ENCODE data around the gene PLEKHF1. TPM values are rescaled to one million over a fixed set of nuclear protein-coding genes. Genes with fewer than 3 reads are reported as not detected.

The PLEKHF1 gene
- total and polyA plus RNA-seq, 2 of the 8 experiments (the other 6 are each of a cell fraction or from before 2014, with no cell fraction given): 11.1 to 18.4 TPM

DNA sequence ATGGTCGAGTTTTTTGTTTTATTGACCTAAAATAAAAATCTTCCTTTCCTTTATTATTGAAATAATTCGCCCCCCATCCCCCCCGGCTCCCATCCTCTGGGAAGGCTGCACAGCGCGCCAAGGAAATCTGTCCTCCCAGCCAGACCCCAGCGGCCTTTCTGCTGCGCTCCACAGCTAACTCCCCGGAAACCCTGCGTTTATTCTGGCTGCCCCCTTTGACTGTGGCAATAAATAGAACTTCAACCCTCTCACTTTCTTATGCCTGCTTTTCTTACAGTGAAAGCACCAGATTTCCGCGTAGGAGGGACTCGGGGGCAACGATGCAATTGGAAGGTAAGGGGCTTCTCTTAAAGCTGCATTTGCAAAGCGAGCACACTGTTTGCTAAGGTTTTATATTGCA, 59.5 kb downstream of the PLEKHF1 start:
- Histone ChIP-seq H2BK5ac (ENCODE audit: low read depth, low read length) (no peak overlapping the region), H3K9me3 (ENCODE audit: insufficient read depth in 2 of 2, low read depth in 1 of 2, low read length in 1 of 2) (no peaks in the 10 kb centered on the region), H3K4me3 (ENCODE audit: extremely low read depth in 1 of 4, insufficient read depth in 2 of 4, low read depth in 3 of 4, low read length in 4 of 4) (peak overlapping the region in 2 of 4 experiments; percentile 21 to 48; a peak in 3 of 8 replicates), H2BK20ac (ENCODE audit: low read length) (no peak overlapping the region), H3K79me1 (ENCODE audit: low read depth, low read length) (no peaks in the 10 kb centered on the region), H4K20me1 (replicated peaks in 1 of 2; ENCODE audit: control insufficient read depth in 1 of 2, insufficient read depth in 2 of 2, low read length in 2 of 2) (no peaks in the 10 kb centered on the region), H3K9ac (replicated peaks in 1 of 4; ENCODE audit: extremely low read depth in 1 of 4, low read depth in 3 of 4, low read length in 3 of 4) (no peak overlapping the region; a peak in 1 of 7 replicates), H3K4ac (replicated peaks; ENCODE audit: insufficient read length, low read depth, low read length) (no peak overlapping the region), H4K8ac (ENCODE audit: extremely low read depth, insufficient read depth, low read length) (no peak overlapping the region; the same call in 1 of the 2 replicates), H3K4me1 (replicated peaks in 1 of 4; ENCODE audit: control insufficient read depth in 3 of 4, insufficient read depth in 4 of 4, low read length in 3 of 4) (peaks cover 2 to 9% (median 5%) of the 10 kb centered on the region in 4 experiments; a peak in 6 of 7 replicates), H3K23me2 (ENCODE audit: low read depth, low read length) (no peaks in the 10 kb centered on the region), H2BK12ac (ENCODE audit: low read depth, low read length) (no peak overlapping the region), H4K5ac (ENCODE audit: insufficient read length, low read depth, low read length) (no peak overlapping the region), H2BK120ac (replicated peaks; ENCODE audit: low read depth, low read length) (no peak overlapping the region), H3K27me3 (replicated peaks in 1 of 4; ENCODE audit: control insufficient read depth in 3 of 4, extremely low read depth in 1 of 4, insufficient read depth in 3 of 4, low read length in 3 of 4) (peaks cover 0 to 5% (median 2%) of the 10 kb centered on the region in 4 experiments; a peak in 4 of 7 replicates), H2AFZ (ENCODE audit: low read length) (peak overlapping the region; percentile 45; the same call in 1 of the 2 replicates), H4K91ac (replicated peaks; ENCODE audit: insufficient read length, low read length) (no peak overlapping the region), H3K4me2 (ENCODE audit: insufficient read depth in 1 of 2, low read depth in 2 of 2, low read length in 2 of 2) (peak overlapping the region; percentile 49 to 61), H3K14ac (ENCODE audit: insufficient read length) (no peak overlapping the region), H3K79me2 (ENCODE audit: control insufficient read depth in 1 of 2, insufficient read depth in 2 of 2, low read length in 2 of 2) (no peaks in the 10 kb centered on the region), H2AK5ac (ENCODE audit: low read depth, low read length) (no peak overlapping the region), H3K23ac (ENCODE audit: insufficient read length) (no peak overlapping the region), H3K36me3 (ENCODE audit: control insufficient read depth in 2 of 4, insufficient read depth in 4 of 4, low read length in 3 of 4) (no peaks in the 10 kb centered on the region), H3K27ac (ENCODE audit: low read depth, low read length) (no peak overlapping the region), H3K56ac (replicated peaks; ENCODE audit: insufficient read length, low read depth, low read length) (no peak overlapping the region), H2BK15ac (ENCODE audit: low read length) (no peak overlapping the region), H3K18ac (ENCODE audit: extremely low read depth, low read length) (no peak overlapping the region)
- WGBS, 2 experiments (ENCODE audit: extremely low coverage in 1 of 2, insufficient coverage in 1 of 2, insufficient read length in 1 of 2, insufficient replicate concordance in 2 of 2, low coverage in 1 of 2, low lambda C conversion rate in 2 of 2, missing lambda C conversion rate in 1 of 2): 49% methylated on average over 14 of the region's 14 CpGs; no CpG with 5 or more reads in 1 of the 2 experiments
- FAIRE-seq: no peak
- ChIA-PET POLR2A (ENCODE audit: partially characterized antibody) (interaction anchor here (0.7 to 3.3 kb wide), 3 partner anchors 9 to 115 kb away, joined by 3 to 17 read pairs (median 3); partner anchors contain the start of gene C19orf12), CTCF (ENCODE audit: partially characterized antibody) (interaction anchor here (1.0 to 3.2 kb wide), 6 partner anchors 9 to 156 kb away, joined by 3 to 19 read pairs (median 4); partner anchors contain the start of gene C19orf12)
- TF ChIP-seq HDAC6 (IDR thresholded peaks at IDR 0.05; ENCODE audit: low read depth, low read length) (no peak), MAFK (IDR thresholded peaks at IDR 0.05; ENCODE audit: low read depth, low read length) (no peak), TAF1 (IDR thresholded peaks at IDR 0.05; ENCODE audit: low read depth, low read length) (no peak), CHD1 (IDR thresholded peaks at IDR 0.05; ENCODE audit: low read depth, low read length) (no peak), ZNF274 (IDR thresholded peaks at IDR 0.05; ENCODE audit: borderline replicate concordance, extremely low read depth, low read length) (no peak), ATF3 (IDR thresholded peaks at IDR 0.05; ENCODE audit: insufficient read depth, low read depth, low read length) (no peak), POLR2AphosphoS5 (IDR thresholded peaks at IDR 0.05; ENCODE audit: low read depth, low read length) (no peak), GTF2F1 (IDR thresholded peaks at IDR 0.05; ENCODE audit: borderline replicate concordance, low read depth, low read length) (no peak), TAF7 (optimal IDR thresholded peaks at IDR 0.05; ENCODE audit: borderline replicate concordance, low read depth, low read length) (no peak)
- DNase-seq (ENCODE audit: low read depth in 1 of 2, low spot score in 2 of 2): no peak

All from H1 (cell line).